ELF-1 (cell line): ENCODE results near the gene FBXO17.
"Not testable (repeated sequence)": the region's sequence is repeated elsewhere in the genome, so short reads cannot be mapped to it uniquely, and the experiment has no call there.

Source experiments
- DNase-seq: peaks from one replicate; pipeline ENCODE4 v3.0.0-alpha.2; 2016; ENCODE audit warnings: low read depth, low spot score

Gene FBXO17

GRCh38 chr19:38980583-38981374 is 5.2 kb upstream of the FBXO17 start:
- DNase-seq = no peak

GRCh38 chr19:38979812-38980211 is 4.3 kb upstream of the FBXO17 start:
- no peak for DNase-seq

GRCh38 chr19:38978326-38978689 is 2.8 kb upstream of the FBXO17 start:
- no peak for DNase-seq

GRCh38 chr19:38977445-38978325 is 2.1 kb upstream of the FBXO17 start:
- peak; percentile 59 for DNase-seq

- DNase-seq = peak; percentile 68
Observed at GRCh38 chr19:38975861-38976271, 324 bp upstream of the FBXO17 start.

- no peak for DNase-seq
Observed at GRCh38 chr19:38974624-38975213, 823 bp downstream of the FBXO17 start.

GRCh38 chr19:38971672-38972071 is 3.9 kb downstream of the FBXO17 start:
- DNase-seq = no peak

GRCh38 chr19:38970664-38971532 is 4.6 kb downstream of the FBXO17 start:
- no peak for DNase-seq

GRCh38 chr19:38966149-38966548 is 9.4 kb downstream of the FBXO17 start:
- not testable (repeated sequence) for DNase-seq

GRCh38 chr19:38964738-38965137 is 10.8 kb downstream of the FBXO17 start:
- DNase-seq = no peak

GRCh38 chr19:38959618-38960017 is 15.9 kb downstream of the FBXO17 start:
- no peak for DNase-seq

- no peak for DNase-seq
Observed at GRCh38 chr19:38958301-38958700, 17.2 kb downstream of the FBXO17 start.

- no peak for DNase-seq
Observed at GRCh38 chr19:38956264-38956663, 19.3 kb downstream of the FBXO17 start.

GRCh38 chr19:38953677-38954076 is 21.9 kb downstream of the FBXO17 start:
- no peak for DNase-seq

- DNase-seq = peak; percentile 59
Observed at GRCh38 chr19:38952395-38953165, 23.0 kb downstream of the FBXO17 start.

GRCh38 chr19:38951187-38951586 is 24.4 kb downstream of the FBXO17 start:
- no peak for DNase-seq

- peak; percentile 93 for DNase-seq
Observed at GRCh38 chr19:38949580-38950367, 25.8 kb downstream of the FBXO17 start.

GRCh38 chr19:38946229-38947010 is 29.1 kb downstream of the FBXO17 start:
- no peak for DNase-seq
